HepG2 (cell line): ENCODE measurements around the gene STX10. TPM values are rescaled to one million over a fixed set of nuclear protein-coding genes. Genes with fewer than 3 reads are reported as not detected.
A peak's percentile ranks its signal among the peaks of the same experiment; 100 is the strongest.

Experiments used
- ATAC-seq: fragments of 200-7000 bp; cut with Tn5 transposase; 3 replicates; pipeline ENCODE4 v1.9.1; 2020; ENCODE audit warnings: mild to moderate bottlenecking, moderate library complexity
- BruUV-seq: library from RNA; stranded (reverse); fragments of 400-500 nt; replicated peaks from 2 replicates; lab custom pipeline; 2021; lab: Mats Ljungman, UMichigan
- CTCF ChIA-PET: fragments of 300-600 bp; formaldehyde crosslinking; extraction: SDS; loops from one replicate; lab custom pipeline; 2021; ENCODE audit warnings: low total read pairs, inconsistent platforms, low intra/inter-chr PET ratio; lab: Yijun Ruan, JAX
- POLR2A ChIA-PET: fragments of 350-600 bp; sonication (Branson Sonifier 250); formaldehyde crosslinking; loops from one replicate; lab custom pipeline; 2020; ENCODE audit warnings: antibody characterized with exemption, inconsistent platforms; lab: Yijun Ruan, JAX
- DNase-seq: peaks from one replicate; pipeline ENCODE4 v3.0.0-alpha.2; 2015; ENCODE audit warnings: low spot score
- FAIRE-seq: peaks from 3 replicates; lab custom pipeline; 2011; peaks lifted over from hg19 to GRCh38; lab: Jason Lieb, UNC
- H2AFZ ChIP-seq: one replicate; pipeline ENCODE4 v1.6.1; 2011; ENCODE audit warnings: low read length, inconsistent platforms
- H3K27ac ChIP-seq: fragments of 300-600 bp; 3 replicates; pipeline ENCODE4 v1.8.0; 2011; ENCODE audit warnings: mixed run types, mild to moderate bottlenecking, mixed read lengths, low read length, inconsistent platforms; ENCODE audit not compliant: insufficient read depth; ENCODE audit errors: extremely low read length
- H3K27me3 ChIP-seq, 2 experiments: fragments of 200-600 bp in 1 of 2; 2 replicates in 1 of 2; 3 replicates in 1 of 2; pipeline versions ENCODE4 v1.6.0 to v1.8.0; 2011; ENCODE audit warnings: low read length in 2 of 2, mild to moderate bottlenecking in 2 of 2, moderate library complexity in 2 of 2, inconsistent platforms in 1 of 2; ENCODE audit not compliant: insufficient read depth in 2 of 2, control insufficient read depth in 1 of 2
- H3K36me3 ChIP-seq, 2 experiments: fragments of 200-600 bp in 1 of 2; replicated peaks in 1 of 2; 2 replicates in 1 of 2; 3 replicates in 1 of 2; pipeline versions ENCODE4 v1.5.1 to v1.8.0; 2011; ENCODE audit warnings: low read length in 2 of 2, inconsistent platforms in 1 of 2; ENCODE audit not compliant: insufficient read depth in 2 of 2, control insufficient read depth in 1 of 2
- H3K4me1 ChIP-seq: 2 replicates; pipeline ENCODE4 v1.5.1; 2012; ENCODE audit warnings: low read length, inconsistent platforms; ENCODE audit not compliant: insufficient read depth
- H3K4me2 ChIP-seq: 2 replicates; pipeline ENCODE4 v1.6.0; 2011; ENCODE audit warnings: low read depth, low read length, inconsistent platforms
- H3K4me3 ChIP-seq, 3 experiments: fragments of 200-600 bp in 1 of 3; sonication (generic), shearing (Covaris generic) in 1 of 3; replicated peaks in 1 of 3; 2 replicates each; pipeline ENCODE4 v1.5.1; 2011 to 2016; ENCODE audit warnings: low read length in 3 of 3, inconsistent platforms in 2 of 3, low read depth in 2 of 3, mild to moderate bottlenecking in 2 of 3, control low read depth in 1 of 3, mixed read lengths in 1 of 3; ENCODE audit not compliant: insufficient read depth in 1 of 3
- H3K79me2 ChIP-seq: one replicate; pipeline ENCODE4 v1.6.1; 2011; ENCODE audit warnings: low read length, inconsistent platforms; ENCODE audit not compliant: insufficient read depth
- H3K9ac ChIP-seq: 2 replicates; pipeline ENCODE4 v1.6.0; 2011; ENCODE audit warnings: mild to moderate bottlenecking, low read depth, low read length, inconsistent platforms; ENCODE audit not compliant: insufficient read depth
- H3K9me3 ChIP-seq: 2 replicates; pipeline ENCODE4 v1.5.1; 2012; ENCODE audit warnings: mild to moderate bottlenecking, low read length
- H4K20me1 ChIP-seq: 2 replicates; pipeline ENCODE4 v1.6.0; 2011; ENCODE audit warnings: inconsistent platforms, mild to moderate bottlenecking, low read length, moderate library complexity; ENCODE audit not compliant: insufficient read depth
- AKAP8 ChIP-seq: sonication (generic); formaldehyde crosslinking; IDR thresholded peaks from 2 replicates; pipeline ENCODE4 v1.5.1; 2020; ENCODE audit warnings: mild to moderate bottlenecking, missing genetic modification reagents
- EED ChIP-seq: sonication (generic); formaldehyde crosslinking; IDR thresholded peaks from 2 replicates; pipeline ENCODE4 v1.5.0; 2020; ENCODE audit warnings: mild to moderate bottlenecking, missing genetic modification reagents
- KAT7 ChIP-seq: IDR thresholded peaks from 2 replicates; pipeline ENCODE4 v1.6.1; 2018; ENCODE audit warnings: borderline replicate concordance, missing compliant biosample characterization
- MEF2D ChIP-seq: sonication (generic); formaldehyde crosslinking; IDR thresholded peaks from 2 replicates; pipeline ENCODE4 v1.5.1; 2020; ENCODE audit warnings: mild to moderate bottlenecking, missing genetic modification reagents
- MTF1 ChIP-seq: sonication (generic); formaldehyde crosslinking; IDR thresholded peaks from 2 replicates; pipeline ENCODE4 v1.5.0; 2020; ENCODE audit warnings: missing genetic modification reagents
- PAWR ChIP-seq: sonication (generic); formaldehyde crosslinking; IDR thresholded peaks from 2 replicates; pipeline ENCODE4 v1.4.0; 2020; ENCODE audit warnings: missing genetic modification reagents, mild to moderate bottlenecking, borderline replicate concordance
- PAX8 ChIP-seq: sonication (generic); formaldehyde crosslinking; IDR thresholded peaks from 2 replicates; pipeline ENCODE4 v1.8.0; 2022; ENCODE audit warnings: mild to moderate bottlenecking, missing genetic modification reagents, borderline replicate concordance
- PITX1 ChIP-seq: sonication (generic); formaldehyde crosslinking; IDR thresholded peaks from 2 replicates; pipeline ENCODE4 v1.5.1; 2020; ENCODE audit warnings: mild to moderate bottlenecking, missing genetic modification reagents
- RFX5 ChIP-seq: IDR thresholded peaks from 2 replicates; pipeline ENCODE4 v1.6.1; 2011; ENCODE audit warnings: low read depth, low read length, improper control_type of control experiment
- THYN1 ChIP-seq: sonication (generic); formaldehyde crosslinking; IDR thresholded peaks from 2 replicates; pipeline ENCODE4 v1.8.1; 2023; ENCODE audit warnings: low read depth, mild to moderate bottlenecking, moderate library complexity, missing genetic modification reagents, borderline replicate concordance
- TMF1 ChIP-seq: sonication (generic); formaldehyde crosslinking; IDR thresholded peaks from 2 replicates; pipeline ENCODE4 v1.8.1; 2022; ENCODE audit warnings: low read depth, missing genetic modification reagents
- ZFY ChIP-seq: sonication (generic); formaldehyde crosslinking; IDR thresholded peaks from 2 replicates; pipeline ENCODE4 v1.4.0; 2020; ENCODE audit warnings: missing genetic modification reagents
- ZNF143 ChIP-seq: sonication (generic); formaldehyde crosslinking; IDR thresholded peaks from 2 replicates; pipeline ENCODE4 v1.4.0; 2020; ENCODE audit warnings: missing genetic modification reagents
- ZNF256 ChIP-seq: sonication (generic); formaldehyde crosslinking; conservative IDR thresholded peaks from 2 replicates; pipeline ENCODE4 v1.4.0; 2020; ENCODE audit warnings: missing genetic modification reagents
- ZNF263 ChIP-seq: sonication (generic); formaldehyde crosslinking; IDR thresholded peaks from 2 replicates; pipeline ENCODE4 v1.4.0; 2020; ENCODE audit warnings: missing genetic modification reagents
- ZNF460 ChIP-seq: sonication (generic); formaldehyde crosslinking; IDR thresholded peaks from 2 replicates; pipeline ENCODE4 v1.5.1; 2020; ENCODE audit warnings: missing genetic modification reagents, mild to moderate bottlenecking, borderline replicate concordance
- ZNF629 ChIP-seq: sonication (generic); formaldehyde crosslinking; conservative IDR thresholded peaks from 2 replicates; pipeline ENCODE4 v1.5.0; 2020; ENCODE audit warnings: missing genetic modification reagents
- ZNF660 ChIP-seq: sonication (generic); formaldehyde crosslinking; IDR thresholded peaks from 2 replicates; pipeline ENCODE4 v1.5.1; 2020; ENCODE audit warnings: mild to moderate bottlenecking, low read depth, missing genetic modification reagents, borderline replicate concordance
- WGBS: methylation state at CpG from one replicate; pipeline ENCODE4 v1.1.6; 2017; ENCODE audit warnings: low lambda C conversion rate; 5-methylcytosine and 5-hydroxymethylcytosine counted together
- in situ Hi-C: cut with HindIII; loops from 2 replicates; pipeline ENCODE4 v1.10.0; 2017; ENCODE audit warnings: low pct_unique_long_range_greater_than_20kb; ENCODE audit not compliant: extremely low pct_ligation_motif_present
- intact Hi-C: fragments of 100-400 bp; cut with micrococcal nuclease; formaldehyde crosslinking; loops from one replicate; pipeline ENCODE4 v1.10.0; 2022; ENCODE audit not compliant: unreplicated experiment
- polyA plus RNA-seq, 8 experiments: library from polyadenylated mRNA; depleted of rRNA in 3 of 8; stranded (reverse) in 7 of 8; unstranded in 1 of 8; fragments of >200 nt; fragmentation: Illumina TruSeq in 4 of 8; extraction: Trizol in 4 of 8; gene quantifications; 2 replicates each; pipeline versions ENCODE4 v1.2.1 to v1.2.3, GENCODE V29; 2011 to 2016; ENCODE audit warnings: low read depth in 4 of 8, missing spikeins in 1 of 8, mixed read lengths in 1 of 8; ENCODE audit not compliant: insufficient read depth in 1 of 8
- total RNA-seq, 5 experiments: library from RNA; depleted of rRNA; stranded (reverse); fragments of >200 nt; fragmentation: Illumina TruSeq; extraction: Trizol; gene quantifications; 2 replicates each; pipeline ENCODE4 v1.2.3, GENCODE V29; 2016; ENCODE audit warnings: low read depth in 1 of 5
- TF ChIP-seq, protein P1 (sequence below): sonication (generic); formaldehyde crosslinking; IDR thresholded peaks from 2 replicates; pipeline ENCODE4 v1.5.0; 2020; ENCODE audit warnings: mild to moderate bottlenecking, missing genetic modification reagents
- TF ChIP-seq, protein P2 (sequence below): IDR thresholded peaks from 2 replicates; pipeline ENCODE4 v1.6.1; 2016; ENCODE audit warnings: mild to moderate bottlenecking, missing biosample characterization, missing genetic modification reagents
- TF ChIP-seq, protein P3 (sequence below): IDR thresholded peaks from 2 replicates; pipeline ENCODE4 v1.6.1; 2018; ENCODE audit warnings: missing genetic modification reagents, mild to moderate bottlenecking, missing compliant biosample characterization

STX10 gene
- total and polyA plus RNA-seq, 2 of the 13 experiments (the other 11 are each of a cell fraction or from before 2014, with no cell fraction given) = 47.9 to 66.4 TPM

- TF ChIP-seq ZNF143 (CRISPR knock-in tag) = no peak
- TF ChIP-seq, all 625 proteins: peak for 0
Measured at GRCh38 chr19:13127051-13127450, 23.1 kb downstream of the STX10 start (continued).

DNA sequence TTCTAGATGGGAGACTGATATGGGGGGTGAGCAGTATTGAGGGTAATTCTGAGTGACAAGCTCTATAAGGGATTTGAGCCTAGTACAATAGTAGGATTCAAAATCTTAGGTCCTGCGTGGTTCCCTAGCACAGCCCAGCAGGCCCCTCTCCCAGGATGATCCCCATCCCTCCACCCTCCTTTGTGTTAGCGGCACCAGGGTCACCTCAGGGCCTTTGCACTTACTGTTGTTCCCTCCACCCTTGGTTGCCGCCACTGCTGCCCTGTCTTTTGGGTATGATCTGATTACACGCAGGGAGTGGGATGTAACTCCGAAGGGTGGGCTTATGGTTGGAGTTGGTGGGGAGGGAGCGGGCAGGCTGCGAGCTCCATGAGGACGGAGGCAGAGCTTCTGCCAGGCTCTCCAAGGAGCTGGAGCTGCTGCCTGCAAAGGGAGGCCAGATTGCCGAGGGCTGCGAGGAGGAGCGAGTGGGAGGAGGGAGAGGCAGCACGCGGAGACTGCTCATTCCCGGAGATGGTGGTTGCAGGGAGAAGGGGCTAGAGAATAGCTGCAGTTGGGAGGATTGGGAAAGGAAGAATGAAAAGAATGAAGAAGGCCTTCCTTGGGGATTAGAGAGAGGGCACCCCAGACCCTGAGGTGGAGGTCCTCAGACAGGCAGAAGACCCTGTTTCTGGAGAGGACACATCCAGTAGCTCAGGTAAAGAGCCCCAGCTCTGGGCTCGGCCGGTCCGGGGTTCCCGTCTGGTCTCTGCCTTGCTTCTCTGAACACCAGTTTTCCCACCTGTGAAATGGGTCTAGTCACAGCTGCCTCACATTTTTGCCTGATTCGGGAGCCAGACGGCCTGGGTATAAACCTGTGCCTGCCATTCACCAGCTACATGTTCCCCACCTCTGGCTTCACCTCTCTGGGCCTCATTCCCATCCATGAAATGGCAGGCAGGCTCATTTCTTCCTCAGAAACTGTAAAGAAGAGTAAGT lies 26.9 kb downstream of the STX10 start:
- H3K9ac ChIP-seq = no peak overlapping the region
- no peak overlapping the region for H3K4me3 ChIP-seq
- ATAC-seq (no peak), DNase-seq (no peak), FAIRE-seq (no peak)
- no peaks in the 10 kb centered on the region for H3K27me3 ChIP-seq
- peaks cover 22% of the 10 kb centered on the region for H4K20me1 ChIP-seq
- in situ Hi-C loops (no loop called here), intact Hi-C loops (no loop called here)
- CTCF ChIA-PET = no interaction called here
- peaks cover 8 to 40% of the 10 kb centered on the region in 2 experiments; a peak in 4 of 5 replicates for H3K36me3 ChIP-seq
- peaks cover 41% of the 10 kb centered on the region for H3K4me1 ChIP-seq
- 94% methylated on average over 20 of the region's 20 CpGs for WGBS
- no peak overlapping the region for H3K4me2 ChIP-seq
- no peaks in the 10 kb centered on the region for H3K9me3 ChIP-seq
- POLR2A ChIA-PET = no interaction called here
- no peak overlapping the region for H3K27ac ChIP-seq
- no peak overlapping the region for H2AFZ ChIP-seq
- peaks cover 74% of the 10 kb centered on the region for H3K79me2 ChIP-seq
- no TSS peak for BruUV-seq
- TF ChIP-seq, protein P1, sequence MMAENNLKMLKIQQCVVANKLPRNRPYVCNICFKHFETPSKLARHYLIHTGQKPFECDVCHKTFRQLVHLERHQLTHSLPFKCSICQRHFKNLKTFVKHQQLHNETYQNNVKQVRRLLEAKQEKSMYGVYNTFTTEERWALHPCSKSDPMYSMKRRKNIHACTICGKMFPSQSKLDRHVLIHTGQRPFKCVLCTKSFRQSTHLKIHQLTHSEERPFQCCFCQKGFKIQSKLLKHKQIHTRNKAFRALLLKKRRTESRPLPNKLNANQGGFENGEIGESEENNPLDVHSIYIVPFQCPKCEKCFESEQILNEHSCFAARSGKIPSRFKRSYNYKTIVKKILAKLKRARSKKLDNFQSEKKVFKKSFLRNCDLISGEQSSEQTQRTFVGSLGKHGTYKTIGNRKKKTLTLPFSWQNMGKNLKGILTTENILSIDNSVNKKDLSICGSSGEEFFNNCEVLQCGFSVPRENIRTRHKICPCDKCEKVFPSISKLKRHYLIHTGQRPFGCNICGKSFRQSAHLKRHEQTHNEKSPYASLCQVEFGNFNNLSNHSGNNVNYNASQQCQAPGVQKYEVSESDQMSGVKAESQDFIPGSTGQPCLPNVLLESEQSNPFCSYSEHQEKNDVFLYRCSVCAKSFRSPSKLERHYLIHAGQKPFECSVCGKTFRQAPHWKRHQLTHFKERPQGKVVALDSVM (CRISPR knock-in tag) = no peak
- TF ChIP-seq ZNF660 (no peak), EED (CRISPR knock-in tag) (no peak), TMF1 (CRISPR knock-in tag) (no peak), ZNF263 (CRISPR knock-in tag) (peak; percentile 79), KAT7 (CRISPR knock-in tag) (no peak), PAWR (CRISPR knock-in tag) (no peak), RFX5 (no peak), ZNF460 (CRISPR knock-in tag) (no peak), ZNF256 (CRISPR knock-in tag) (no peak), THYN1 (CRISPR knock-in tag) (no peak), AKAP8 (CRISPR knock-in tag) (no peak), MTF1 (CRISPR knock-in tag) (no peak), PITX1 (no peak), ZFY (CRISPR knock-in tag) (no peak), MEF2D (CRISPR knock-in tag) (no peak), ZNF629 (CRISPR knock-in tag) (peak; percentile 81), PAX8 (no peak)
- TF ChIP-seq, protein P2, sequence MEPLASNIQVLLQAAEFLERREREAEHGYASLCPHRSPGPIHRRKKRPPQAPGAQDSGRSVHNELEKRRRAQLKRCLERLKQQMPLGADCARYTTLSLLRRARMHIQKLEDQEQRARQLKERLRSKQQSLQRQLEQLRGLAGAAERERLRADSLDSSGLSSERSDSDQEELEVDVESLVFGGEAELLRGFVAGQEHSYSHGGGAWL (CRISPR knock-in tag) = no peak
- TF ChIP-seq, protein P3, sequence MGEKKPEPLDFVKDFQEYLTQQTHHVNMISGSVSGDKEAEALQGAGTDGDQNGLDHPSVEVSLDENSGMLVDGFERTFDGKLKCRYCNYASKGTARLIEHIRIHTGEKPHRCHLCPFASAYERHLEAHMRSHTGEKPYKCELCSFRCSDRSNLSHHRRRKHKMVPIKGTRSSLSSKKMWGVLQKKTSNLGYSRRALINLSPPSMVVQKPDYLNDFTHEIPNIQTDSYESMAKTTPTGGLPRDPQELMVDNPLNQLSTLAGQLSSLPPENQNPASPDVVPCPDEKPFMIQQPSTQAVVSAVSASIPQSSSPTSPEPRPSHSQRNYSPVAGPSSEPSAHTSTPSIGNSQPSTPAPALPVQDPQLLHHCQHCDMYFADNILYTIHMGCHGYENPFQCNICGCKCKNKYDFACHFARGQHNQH (CRISPR knock-in tag) = no peak
